ENCODE measurements around the gene BCKDHA.
"Not testable (repeated sequence)": the region's sequence is repeated elsewhere in the genome, so short reads cannot be mapped to it uniquely, and the experiment has no call there.

The BCKDHA gene

DNA sequence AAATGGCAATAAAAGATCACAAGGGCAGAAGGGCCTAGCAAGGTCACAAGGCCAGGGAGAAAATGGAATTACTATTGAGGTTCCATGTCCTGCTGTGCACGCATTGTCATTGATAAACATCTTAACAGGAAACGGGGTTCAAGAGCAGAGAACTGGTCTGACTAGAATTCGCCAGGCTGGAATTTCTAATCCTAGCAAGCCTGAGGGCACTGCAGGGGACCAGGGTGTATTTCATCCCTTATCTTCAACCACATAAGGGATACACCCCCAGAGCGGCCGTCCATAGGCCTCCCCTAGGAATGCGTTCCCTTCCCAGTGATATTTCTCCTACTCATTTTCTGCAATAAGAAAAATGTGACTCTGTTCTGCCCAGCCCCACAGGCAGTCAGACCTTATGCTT lies 64.9 kb downstream of the BCKDHA start:
- Histone ChIP-seq H3K36me3 (no peaks in the 10 kb centered on the region), H3K27ac (no peak overlapping the region), H3K27me3 (peaks cover 100% of the 10 kb centered on the region), H3K9me3 (no peaks in the 10 kb centered on the region), H3K4me1 (ENCODE audit: control insufficient read depth in 1 of 2, insufficient read depth in 1 of 2, low read depth in 1 of 2, low read length in 1 of 2) (peaks cover 0 to 4% of the 10 kb centered on the region in 2 experiments), H3K4me3 (ENCODE audit: low read depth in 1 of 2, low read length in 1 of 2) (no peak overlapping the region)
- TF ChIP-seq, protein P1, sequence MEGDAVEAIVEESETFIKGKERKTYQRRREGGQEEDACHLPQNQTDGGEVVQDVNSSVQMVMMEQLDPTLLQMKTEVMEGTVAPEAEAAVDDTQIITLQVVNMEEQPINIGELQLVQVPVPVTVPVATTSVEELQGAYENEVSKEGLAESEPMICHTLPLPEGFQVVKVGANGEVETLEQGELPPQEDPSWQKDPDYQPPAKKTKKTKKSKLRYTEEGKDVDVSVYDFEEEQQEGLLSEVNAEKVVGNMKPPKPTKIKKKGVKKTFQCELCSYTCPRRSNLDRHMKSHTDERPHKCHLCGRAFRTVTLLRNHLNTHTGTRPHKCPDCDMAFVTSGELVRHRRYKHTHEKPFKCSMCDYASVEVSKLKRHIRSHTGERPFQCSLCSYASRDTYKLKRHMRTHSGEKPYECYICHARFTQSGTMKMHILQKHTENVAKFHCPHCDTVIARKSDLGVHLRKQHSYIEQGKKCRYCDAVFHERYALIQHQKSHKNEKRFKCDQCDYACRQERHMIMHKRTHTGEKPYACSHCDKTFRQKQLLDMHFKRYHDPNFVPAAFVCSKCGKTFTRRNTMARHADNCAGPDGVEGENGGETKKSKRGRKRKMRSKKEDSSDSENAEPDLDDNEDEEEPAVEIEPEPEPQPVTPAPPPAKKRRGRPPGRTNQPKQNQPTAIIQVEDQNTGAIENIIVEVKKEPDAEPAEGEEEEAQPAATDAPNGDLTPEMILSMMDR (IDR thresholded peaks at IDR 0.05), result no peak

DNA sequence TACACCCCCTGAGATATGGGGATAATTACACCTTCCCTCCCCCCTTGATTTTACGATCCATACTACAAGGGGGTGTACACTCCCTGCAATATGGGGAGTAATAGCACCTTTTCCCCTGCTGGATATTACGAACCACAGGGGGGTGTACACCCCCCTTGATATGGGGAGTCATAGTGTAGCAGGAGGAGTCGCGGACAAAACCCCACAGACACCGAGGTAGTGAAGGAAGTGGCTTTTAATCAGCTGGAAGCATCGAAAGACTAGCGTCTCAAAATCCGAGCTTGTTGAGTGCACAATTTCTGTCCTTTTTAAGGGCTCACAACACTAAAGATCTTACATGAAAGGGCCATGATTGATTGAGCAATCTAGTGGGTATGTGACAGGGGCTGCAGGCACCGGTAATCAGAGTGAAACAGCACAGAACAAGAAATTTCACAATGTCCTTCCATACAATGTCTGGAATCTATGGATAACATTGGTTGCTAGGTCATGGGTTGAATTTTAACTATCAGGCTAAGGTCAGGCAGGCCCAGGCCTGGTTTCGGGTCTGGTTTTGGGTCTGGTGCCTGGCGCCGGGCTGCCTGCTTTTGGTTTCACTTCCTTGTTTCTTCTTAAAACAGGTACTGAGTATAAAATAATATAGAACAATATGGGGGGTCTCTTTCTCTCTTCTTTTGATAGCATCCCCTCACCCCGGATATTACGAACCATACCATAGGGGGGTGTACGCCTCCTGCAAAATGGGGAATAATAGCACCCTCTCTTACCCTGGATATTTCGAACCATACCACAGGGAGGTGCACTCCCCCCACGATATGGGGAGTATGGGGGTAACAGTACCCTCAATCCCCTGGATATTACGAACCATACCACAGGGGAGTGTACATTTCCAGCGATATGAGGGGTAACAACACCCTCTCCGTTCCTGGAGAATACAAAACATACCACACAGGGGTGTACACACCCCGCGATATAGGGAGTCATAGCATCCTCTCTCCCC lies 65.9 kb downstream of the BCKDHA start:
- peak overlapping the region; percentile 8 to 27 for H3K4me3 ChIP-seq (ENCODE audit: low read depth in 1 of 2, low read length in 1 of 2)
- not testable (repeated sequence) for H3K36me3 ChIP-seq; H3K27ac ChIP-seq; H3K9me3 ChIP-seq; H3K4me1 ChIP-seq (ENCODE audit: control insufficient read depth in 1 of 2, insufficient read depth in 1 of 2, low read depth in 1 of 2, low read length in 1 of 2)
- H3K27me3 ChIP-seq, result peaks cover 100% of the 10 kb centered on the region

Measured in neutrophil (primary cell).